T follicular helper cell (primary cell): ENCODE data around the gene IL3RA.

Experiments used
- DNase-seq: peaks from one replicate; pipeline ENCODE4 v3.0.0-alpha.2; 2020; ENCODE audit warnings: low read depth

Gene IL3RA

DNA sequence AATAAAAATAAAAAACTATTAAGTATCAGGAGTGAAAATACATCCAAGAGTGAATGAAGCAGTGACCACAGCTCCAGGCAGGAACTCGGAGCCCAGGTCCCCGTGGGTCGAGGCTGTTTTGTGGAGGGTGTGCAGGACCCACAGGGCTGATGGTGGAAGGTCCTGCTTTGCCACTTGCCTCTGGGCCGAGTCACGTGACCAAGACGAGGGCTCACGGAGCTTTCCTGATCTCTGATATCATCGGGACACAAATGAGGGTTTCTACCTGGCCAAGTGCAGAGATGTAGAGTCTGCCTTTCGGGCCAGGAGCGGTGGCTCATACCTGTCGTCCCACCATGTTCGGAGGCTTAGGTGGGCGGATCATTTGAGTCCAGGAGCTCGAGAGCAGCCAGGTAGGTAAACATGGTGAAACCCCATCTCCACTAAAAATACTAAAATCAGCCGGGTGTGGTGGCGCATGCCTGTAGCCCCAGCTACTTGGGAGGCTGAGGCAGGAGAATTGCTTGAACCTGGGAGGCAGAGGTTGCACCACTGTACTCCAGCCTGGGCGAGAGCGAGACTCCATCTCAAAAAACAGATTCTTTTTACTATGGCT, 48.2 kb downstream of the IL3RA start:
- no peak for DNase-seq

DNA sequence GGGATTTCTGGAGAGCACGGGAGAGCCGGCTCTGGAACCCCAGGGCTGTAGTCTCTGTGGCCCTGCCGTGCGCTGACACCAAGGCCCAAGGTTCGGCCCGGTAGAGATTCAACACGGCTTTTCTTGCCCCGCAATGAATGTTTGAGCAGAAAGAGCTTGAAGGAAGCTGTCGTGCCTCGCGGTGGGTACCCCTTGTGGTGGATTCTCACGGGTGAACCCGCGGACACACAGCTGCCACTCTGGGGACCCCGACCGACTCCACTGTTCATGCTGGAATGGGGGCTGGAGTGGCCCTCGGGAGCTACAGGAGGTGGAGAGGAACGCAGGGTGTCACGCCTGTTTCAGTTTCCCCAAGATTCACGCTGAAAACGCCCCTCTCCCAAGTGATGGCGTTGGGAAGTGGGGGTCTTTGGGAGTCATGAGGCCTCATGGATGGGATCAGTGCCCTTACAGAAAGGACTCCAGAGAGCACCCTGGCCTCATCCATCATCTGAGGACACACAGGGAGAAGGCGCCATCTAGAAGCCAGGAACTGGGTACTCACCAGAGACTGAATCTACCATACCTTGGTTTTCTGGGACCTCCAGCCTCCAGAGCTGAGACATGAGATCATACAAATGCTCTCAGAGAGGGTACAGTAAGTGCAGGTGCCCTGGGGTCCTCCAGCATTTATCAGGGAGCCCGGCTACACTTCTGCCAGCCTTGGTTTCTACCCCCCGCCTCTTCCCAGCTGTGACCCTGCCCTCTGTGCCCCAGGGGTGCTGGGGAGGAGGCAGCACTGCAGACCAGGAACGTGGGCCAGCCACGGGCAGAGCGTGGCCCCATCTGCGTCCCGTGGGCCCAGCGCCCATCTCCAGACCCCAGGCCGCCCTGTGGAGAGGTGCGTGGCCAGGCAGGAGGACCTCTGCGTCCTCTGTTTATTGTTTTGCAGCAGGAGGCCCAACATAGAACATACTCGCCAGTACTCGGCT, 49.0 kb downstream of the IL3RA start:
- DNase-seq, result no peak

DNA sequence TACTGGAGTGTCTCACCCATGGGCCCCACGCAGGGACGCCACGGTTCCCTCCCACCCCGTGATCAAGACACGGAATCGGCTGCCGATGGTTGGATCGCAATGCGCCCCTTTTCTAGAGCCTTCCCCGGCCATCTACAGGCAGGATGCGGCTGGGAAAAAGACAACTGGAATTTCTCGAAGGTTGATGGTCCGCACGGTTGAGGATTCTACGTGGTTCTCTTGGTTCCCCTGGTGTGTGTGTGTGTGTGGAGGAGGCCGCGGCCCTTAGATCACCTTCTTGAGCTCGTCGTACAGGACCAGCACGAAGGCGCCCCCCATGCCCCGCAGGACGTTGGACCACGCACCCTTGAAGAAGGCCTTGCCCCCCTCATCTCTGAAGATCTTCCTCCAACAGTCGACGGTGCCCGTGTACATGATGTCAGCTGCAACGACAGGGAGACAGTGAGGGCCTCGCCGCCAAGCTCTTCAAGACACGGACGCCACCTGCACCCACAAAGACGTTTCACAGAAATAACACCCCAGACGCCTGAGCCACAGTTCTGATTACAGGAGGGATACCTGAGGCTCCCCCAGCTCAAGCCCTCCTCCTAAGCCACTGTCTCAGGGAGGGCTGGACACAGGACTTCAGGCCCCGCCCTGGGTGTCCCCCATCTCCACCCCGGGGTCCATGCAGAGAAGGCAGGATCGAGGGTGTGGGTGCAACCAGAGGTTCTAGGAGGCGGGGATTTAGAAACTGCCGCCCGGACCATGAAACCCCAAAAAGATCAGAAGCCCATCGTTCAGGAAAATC, 49.9 kb downstream of the IL3RA start:
- no peak for DNase-seq

DNA sequence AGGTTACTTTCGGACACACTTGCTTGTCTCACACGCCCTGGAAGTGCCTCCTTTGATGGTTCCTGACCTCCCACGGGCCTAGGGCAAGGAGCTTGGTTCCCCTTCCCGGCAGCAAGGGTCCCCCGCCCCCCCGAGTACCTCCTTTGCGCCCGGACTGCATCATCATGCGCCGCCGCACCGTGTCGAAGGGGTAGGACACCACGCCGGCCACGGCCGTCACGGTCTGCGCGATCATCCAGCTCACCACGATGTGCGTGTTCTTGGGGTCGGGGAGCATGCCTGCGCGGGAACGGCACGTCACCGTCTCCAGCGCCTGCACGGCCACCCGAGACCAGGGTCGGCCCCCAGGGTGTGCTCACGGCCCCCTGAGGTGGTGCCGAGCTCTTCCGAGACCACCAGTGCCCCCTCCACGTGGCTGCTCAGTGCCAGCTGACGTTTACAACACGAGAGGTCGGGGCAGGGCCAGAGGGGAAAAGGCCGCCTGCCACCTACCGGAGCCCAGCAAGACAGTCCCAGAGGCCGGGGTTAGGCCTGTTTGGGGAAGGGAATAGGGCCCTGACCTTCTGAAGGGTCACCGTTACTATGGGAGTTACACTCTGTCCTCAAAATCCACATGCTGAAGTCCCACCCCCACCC, 50.7 kb downstream of the IL3RA start:
- no peak for DNase-seq

DNA sequence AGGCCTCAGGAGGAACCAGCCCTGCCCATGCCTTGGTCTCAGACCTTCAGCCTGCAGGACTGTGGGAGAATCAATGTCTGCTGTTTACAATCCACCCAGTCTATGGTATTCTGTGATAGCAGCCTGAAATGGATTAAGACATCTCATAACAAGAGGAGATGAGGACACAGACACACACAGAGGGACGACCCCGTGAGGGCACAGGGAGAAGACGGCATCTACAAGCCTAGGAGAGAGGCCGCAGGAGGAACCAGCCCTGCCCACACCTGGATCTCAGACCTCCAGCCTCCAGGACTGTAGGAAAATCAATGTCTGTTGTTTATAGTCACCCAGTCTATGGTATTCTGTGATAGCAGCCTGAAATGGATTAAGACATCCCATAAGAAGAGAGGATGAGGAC, 52.1 kb downstream of the IL3RA start:
- no peak for DNase-seq

DNA sequence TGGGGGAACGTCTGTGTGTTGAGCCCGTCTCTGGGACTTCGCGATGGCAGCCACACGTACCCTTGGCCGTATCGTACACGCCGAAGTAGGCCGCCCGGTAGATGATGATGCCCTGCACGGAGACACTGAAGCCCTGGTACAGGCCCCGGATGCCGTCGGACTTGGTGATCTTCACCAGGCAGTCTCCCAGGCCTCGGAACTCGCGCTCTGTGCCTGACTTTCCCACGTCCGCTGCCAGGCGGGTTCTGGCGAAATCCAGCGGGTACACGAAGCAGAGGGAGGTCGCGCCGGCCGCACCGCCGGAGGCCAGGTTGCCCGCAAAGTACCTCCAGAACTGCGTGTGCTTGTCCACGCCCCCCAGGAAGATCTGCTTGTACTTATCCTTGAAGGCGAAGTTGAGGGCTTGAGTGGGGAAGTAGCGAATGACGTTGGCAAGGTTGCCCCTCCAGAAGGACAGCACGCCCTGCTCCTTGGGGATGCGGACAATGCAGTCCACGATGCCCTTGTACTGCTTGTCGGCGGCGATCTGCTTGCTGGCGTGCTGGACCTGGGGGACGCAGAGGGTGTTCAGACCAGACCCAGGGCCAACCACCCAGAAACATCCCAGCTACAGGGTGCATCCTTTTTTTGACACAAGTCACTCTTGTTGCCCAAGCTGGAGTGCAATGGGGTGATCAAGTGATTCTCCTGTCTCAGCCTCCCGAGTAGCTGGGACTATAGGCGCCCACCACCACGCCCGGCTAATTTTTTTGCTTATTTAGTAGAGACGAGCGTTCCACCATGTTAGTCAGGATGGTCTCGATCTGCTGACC, 52.8 kb downstream of the IL3RA start:
- DNase-seq, result no peak

DNA sequence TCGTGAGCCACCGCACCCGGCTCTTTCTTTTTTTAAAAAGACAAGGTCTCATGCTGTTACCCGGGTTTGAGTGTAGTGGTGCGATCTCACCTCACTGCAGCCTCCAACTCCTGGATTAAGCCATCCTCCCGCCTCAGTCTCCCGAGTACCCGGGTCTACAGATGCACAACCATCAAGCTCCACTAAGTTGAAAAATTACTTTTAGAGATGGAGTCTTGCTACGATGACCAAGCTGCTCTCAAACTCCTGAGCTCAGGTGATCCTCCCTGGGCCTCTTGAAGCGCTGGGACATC, 53.4 kb downstream of the IL3RA start:
- DNase-seq, result no peak

DNA sequence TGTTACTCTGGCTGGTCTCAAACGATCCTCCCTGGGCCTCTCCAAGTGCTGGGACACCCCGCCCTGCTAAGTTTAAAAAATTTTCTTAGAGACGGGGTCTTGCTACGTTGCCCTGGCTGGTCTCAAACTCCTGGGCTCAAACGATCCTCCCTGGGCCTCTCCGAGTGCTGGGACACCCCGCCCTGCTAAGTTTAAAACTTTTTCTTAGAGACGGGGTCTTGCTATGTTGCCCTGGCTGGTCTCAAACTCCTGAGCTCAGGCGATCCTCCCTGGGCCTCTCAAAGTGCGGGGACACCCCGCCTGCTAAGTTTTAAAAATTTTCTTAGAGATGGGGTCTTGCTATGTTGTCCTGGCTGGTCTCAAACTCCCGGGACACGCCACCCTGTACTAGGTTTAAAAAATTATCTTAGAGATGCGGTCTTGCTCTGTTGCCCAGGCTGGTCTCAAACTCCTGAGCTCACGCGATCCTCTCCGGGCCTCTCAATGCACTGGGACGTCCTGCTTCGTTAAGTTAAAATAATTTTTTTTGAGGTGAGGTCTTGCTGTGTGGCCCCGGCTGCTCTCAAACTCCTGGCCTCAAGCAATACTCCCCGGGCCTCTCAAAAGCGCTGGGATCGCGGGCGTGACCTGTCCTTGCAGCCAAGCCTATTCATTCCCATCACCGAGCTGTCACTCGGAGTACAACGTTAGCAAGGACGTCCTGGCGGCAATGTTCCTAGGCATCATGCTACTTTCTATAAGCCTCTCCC, 54.2 kb downstream of the IL3RA start:
- DNase-seq, result no peak

DNA sequence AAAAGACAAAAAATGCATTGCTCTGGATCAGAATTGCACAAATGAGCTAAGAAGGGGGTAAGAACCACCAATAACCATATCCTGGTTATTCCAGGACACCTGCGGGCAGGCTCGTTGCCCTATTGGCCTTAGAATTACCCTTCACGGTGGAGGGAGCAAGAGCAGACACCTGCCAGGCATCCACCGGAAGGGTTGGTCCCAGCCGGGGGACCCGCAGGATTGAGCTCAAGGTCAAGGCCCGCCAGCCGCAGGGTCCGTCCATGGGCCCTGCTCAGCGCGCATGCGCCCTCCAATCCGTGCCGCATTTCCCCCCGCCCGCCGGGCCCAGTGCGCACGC, 54.8 kb downstream of the IL3RA start:
- no peak for DNase-seq

DNA sequence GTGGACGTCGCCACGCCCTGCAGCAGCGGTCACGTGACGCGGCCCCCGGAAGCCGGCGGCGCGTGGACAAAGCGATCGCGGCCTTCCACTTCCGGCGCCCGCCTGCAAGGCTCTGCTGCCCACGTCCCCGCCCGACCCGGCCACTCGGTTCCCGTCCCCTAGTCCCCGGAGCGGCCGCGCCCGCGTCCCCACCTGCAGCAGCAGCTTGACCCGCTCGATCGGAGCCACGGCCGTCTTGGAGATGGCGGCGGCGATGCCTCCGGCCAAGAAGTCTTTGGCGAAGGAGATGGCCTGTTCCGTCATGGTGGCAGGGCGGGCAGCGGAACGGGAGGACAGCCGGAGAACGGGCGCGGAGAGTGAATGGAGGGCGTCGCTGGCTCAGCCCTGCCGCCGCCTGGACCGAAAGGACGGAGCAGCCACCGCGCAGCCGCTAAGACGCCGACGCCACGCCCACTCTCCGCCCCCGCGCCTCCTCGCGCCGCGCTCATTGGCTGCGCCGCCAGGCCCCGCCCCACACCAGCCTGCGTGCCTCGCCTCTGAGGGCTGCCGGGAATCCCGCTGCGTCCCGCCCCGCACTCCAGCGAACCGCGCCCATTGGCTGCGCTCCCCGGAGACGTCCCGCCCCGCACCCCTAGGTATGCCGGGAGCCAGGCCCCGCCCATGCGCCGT, 55.3 kb downstream of the IL3RA start, which contains the start of gene SLC25A6:
Gene SLC25A6 (minus strand): TSS at position 407 of the 669 bp plus-strand sequence. CDS start 104 bp downstream, at position 303.
- peak; percentile 98 for DNase-seq

DNA sequence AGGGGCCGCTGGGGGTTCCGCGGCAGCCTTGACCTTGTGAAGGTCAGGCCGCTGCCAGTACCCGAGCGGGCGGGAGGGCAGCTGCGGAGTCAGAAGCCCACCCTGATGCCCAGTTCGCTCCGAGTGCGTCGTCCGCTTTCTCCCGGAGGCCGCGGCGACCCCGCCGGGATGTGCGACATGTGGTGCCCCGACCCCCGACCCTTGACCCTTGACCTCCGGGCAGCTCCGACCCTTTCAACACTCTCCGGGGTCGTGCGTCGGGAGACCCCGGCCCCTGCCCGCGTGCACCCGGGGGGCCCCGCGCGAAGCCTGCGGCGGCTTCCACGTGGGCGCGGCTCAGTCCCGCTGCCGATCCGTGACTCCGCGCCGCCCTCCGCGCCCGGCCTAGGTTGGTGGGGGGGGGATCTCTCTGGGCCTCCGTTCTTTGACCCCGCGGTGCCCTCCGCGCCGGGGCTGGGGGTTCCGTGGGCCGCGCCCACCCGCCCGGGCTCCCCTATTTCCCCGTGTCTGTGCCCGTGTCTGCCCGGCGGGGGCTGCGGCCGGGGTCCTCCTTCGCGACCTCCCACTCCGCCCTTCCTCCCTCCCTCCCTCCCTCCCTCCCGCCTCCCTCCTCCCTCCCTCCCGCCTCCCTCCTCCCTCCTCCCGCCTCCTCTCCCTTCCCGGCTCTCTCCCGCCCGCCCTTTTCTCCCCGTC, 55.9 kb downstream of the IL3RA start:
- DNase-seq, result no peak

DNA sequence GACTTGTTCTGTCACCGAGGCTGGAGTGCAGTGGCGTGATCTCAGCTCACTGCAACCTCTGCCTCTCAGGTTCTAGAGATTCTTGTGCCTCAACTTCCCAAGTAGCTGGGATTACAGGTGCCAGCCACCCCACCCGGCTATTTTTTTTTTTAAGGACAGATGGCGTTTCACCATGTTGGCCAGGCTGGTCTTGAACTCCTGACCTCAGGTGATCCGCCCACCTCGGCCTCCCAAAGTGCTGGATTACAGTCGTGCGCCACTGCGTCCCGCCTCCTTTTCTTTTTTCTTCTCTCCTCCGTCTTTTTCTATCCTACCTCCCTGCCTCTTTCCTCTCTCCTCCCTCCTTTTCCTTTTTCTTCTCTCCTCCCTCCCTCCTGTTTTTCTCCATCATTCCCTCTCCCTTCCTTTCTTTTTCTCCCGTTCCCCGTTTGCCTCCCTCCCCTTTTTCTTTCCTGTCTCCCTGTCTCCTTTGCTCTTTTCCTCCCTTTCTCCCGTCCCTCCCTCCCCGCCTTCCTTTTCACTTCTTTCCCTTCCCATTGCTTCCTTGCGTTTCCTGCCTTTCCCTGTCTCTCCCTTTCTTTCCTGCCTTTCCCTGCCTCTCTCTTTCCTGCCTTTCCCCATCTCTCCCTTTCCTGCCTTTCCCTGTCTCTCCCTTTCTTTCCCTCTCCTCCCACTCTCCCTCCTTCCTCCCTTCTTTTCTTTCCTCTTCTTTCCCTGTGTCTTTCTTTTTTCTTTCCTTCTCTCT, 57.5 kb downstream of the IL3RA start:
- DNase-seq, result no peak

DNA sequence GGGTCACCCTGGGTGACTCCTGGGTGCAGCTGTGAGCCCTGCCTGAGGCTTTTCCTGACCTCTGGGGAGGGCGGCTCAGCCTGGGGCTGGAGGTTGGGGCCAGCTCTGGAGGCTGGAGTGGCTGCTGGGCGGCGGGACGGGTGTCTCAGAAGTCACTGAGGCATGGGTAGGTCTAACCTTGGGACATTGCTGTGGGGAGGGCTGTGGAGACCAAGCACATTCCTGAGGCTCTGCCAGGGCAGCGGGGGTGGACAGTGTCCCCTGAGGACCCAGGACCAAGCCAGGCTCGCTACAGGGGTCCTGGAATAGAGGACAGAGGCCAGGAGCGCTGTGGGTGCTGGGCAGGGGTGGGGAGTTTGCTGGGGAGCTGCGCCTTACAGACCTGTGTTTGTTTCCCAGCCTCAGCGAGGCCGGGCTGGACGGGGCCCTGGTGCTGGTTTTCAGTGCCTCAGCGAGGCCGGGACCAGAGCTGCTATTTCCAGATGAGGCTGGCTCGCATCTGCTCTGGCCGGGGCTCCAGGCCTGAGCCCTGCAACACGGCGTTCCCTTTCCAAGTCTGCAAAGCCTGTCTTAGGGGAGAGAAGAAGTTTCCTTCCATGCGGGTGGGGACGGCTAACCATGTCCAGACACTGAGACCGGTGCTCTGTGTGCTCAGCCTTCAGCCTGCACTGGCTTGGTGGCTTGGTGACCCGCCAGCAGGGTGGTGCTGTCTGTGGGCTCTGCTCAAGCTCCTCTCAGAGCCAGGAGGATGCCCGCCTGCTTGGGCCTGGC, 58.3 kb downstream of the IL3RA start:
- DNase-seq, result no peak

DNA sequence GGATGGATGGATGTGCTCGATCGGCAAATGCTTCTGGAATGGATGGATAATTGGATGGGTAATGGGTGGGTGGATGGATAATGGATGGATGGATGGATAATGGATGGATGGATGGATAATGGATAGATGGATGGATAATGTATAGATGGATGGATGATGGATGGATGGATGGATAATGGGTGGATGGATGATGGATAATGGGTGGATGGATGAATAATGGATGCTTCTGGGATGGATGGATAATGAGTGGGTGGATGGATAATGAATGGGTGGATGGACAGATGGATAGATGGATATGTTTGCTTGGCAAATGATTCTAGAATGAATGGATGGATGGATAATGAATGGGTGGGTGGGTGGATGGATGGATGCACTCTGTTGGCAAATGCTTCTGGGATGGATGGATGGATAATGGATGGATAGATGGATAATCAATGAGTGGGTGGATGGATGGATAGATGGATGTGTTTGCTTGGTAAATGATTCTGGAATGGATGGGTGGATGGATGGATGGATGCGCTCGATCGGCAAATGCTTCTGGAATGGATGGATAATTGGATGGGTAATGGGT, 59.1 kb downstream of the IL3RA start:
- no peak for DNase-seq

DNA sequence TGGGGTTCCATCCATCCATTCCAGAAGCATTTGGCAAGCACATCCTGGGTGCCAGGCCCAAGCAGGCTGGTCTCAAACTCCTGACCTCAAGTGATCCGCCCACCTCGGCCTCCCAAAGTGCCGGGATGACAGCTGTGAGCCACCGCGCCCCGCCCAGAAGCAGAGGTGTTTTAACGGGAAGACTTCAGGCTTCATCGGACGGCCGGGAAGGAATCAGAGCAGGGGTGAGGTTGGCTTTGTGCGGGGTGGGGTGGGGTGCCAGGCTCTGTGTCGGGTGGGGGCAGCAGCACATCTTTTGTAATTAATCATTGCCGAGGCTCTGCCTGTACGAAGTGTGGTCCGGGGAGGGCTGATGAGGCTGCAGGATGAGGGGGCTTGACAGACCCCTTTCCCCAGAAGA, 60.4 kb downstream of the IL3RA start:
- DNase-seq, result no peak

DNA sequence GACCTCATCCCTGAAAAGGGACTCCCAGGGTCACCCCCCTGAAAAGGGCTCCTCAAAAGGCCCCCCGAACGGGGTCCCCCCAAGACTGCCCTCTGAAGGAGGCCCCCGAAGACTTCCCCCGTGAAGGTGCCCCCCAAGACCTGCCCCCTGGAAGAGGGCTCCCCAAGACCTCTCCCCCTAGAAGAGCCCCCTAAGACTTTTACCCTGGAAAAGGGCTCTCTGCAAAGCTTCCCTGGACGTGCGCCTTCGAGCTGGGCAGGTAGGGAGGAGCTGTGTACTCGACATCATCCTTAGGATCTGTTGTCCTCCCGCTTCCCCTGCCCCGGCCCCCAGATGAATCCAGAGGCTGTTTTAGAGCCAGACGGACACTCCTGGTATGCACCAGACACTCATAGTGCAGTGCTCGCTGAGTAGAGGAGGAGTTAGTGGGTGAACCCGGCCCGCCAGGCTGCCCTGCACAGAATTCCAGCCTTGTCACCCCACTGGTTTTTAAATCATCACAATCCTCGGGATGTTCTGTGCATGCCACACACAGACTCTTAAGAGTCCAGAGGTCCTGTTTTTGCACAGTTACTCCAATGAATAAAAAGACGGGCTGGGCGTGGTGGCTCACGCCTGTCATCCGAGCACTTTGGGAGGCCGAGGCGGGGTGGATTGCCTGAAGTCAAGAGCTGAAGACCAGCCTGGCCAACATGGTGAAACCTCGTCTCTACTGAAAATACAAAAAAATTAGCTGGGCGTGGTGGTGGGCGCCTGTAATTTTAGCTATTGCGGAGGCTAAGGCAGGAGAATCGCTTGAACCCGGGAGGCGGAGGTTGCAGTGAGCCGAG, 61.1 kb downstream of the IL3RA start:
- no peak for DNase-seq
